Natural killer cell (primary cell): ENCODE results near the gene TNNI3K. TPM values are rescaled to one million over a fixed set of nuclear protein-coding genes. Genes with fewer than 3 reads are reported as not detected.

Experiments used
- ATAC-seq, 3 donors: fragments of 150-1000 bp in 2 of 3; fragments of 200-7000 bp in 1 of 3; cut with Tn5 transposase; 1 replicate in 1 of 3; 2 replicates in 2 of 3; pipeline ENCODE4 v1.10.0; 2021; ENCODE audit warnings: mild to moderate bottlenecking in 2 of 3, moderate library complexity in 2 of 3
- DNase-seq, 2 donors: peaks; one replicate each; pipeline versions ENCODE4 v3.0.0 to v3.0.0-alpha.2; 2013 to 2021; ENCODE audit warnings: mixed read lengths in 1 of 2
- H3K27ac ChIP-seq: one replicate; pipeline ENCODE4 v1.5.1; 2013; ENCODE audit warnings: mild to moderate bottlenecking, low read length
- H3K27me3 ChIP-seq: one replicate; pipeline ENCODE4 v1.6.1; 2013; ENCODE audit warnings: low read length; ENCODE audit not compliant: control insufficient read depth, insufficient read depth
- H3K36me3 ChIP-seq: one replicate; pipeline ENCODE4 v1.6.1; 2013; ENCODE audit warnings: low read length; ENCODE audit not compliant: control insufficient read depth, insufficient read depth
- H3K4me1 ChIP-seq: one replicate; pipeline ENCODE4 v1.6.1; 2013; ENCODE audit warnings: low read length; ENCODE audit not compliant: control insufficient read depth, insufficient read depth
- H3K4me3 ChIP-seq: one replicate; pipeline ENCODE4 v1.5.1; 2013; ENCODE audit warnings: low read length
- H3K9me3 ChIP-seq: one replicate; pipeline ENCODE4 v1.6.1; 2013; ENCODE audit warnings: low read length; ENCODE audit not compliant: control insufficient read depth, insufficient read depth
- H3K27ac Mint-ChIP-seq, 2 donors: one replicate each; pipeline ENCODE4 v1.8.0; 2022; ENCODE audit warnings: mild to moderate bottlenecking in 2 of 2, mixed read lengths in 2 of 2, moderate library complexity in 1 of 2
- H3K27me3 Mint-ChIP-seq, 2 donors: one replicate each; pipeline ENCODE4 v1.8.0; 2022; ENCODE audit warnings: low read depth in 2 of 2, mixed read lengths in 2 of 2
- H3K36me3 Mint-ChIP-seq: one replicate; pipeline ENCODE4 v1.8.0; 2022; ENCODE audit warnings: mixed read lengths
- H3K4me1 Mint-ChIP-seq, 2 donors: one replicate each; pipeline ENCODE4 v1.8.0; 2022; ENCODE audit warnings: mixed read lengths in 2 of 2
- H3K4me3 Mint-ChIP-seq: one replicate; pipeline ENCODE4 v1.8.0; 2022; ENCODE audit warnings: mild to moderate bottlenecking, moderate library complexity, mixed read lengths
- H3K9me3 Mint-ChIP-seq, 2 donors: one replicate each; pipeline ENCODE4 v1.8.0; 2022; ENCODE audit warnings: mixed read lengths in 2 of 2
- WGBS: methylation state at CpG from one replicate; pipeline ENCODE4 v1.1.7; 2013; ENCODE audit warnings: missing lambda C conversion rate; ENCODE audit not compliant: insufficient coverage; 5-methylcytosine and 5-hydroxymethylcytosine counted together
- intact Hi-C: fragments of 100-400 bp; cut with micrococcal nuclease; formaldehyde crosslinking; loops from one replicate; pipeline ENCODE4 v1.14.2; 2022
- total RNA-seq, 4 donors: library from RNA; stranded (reverse); fragments of 120-200 nt in 1 of 4; gene quantifications; one replicate each; pipeline versions ENCODE4 v1.2.3 to v1.2.4, GENCODE V29; 2013 to 2022
- TF ChIP-seq, protein P1 (sequence below): fragments of 200-600 bp; IDR thresholded peaks from one replicate; pipeline ENCODE4 v1.8.0; 2022; ENCODE audit warnings: antibody characterized with exemption

TNNI3K gene
- total RNA-seq, 3 donors from 2014 or later (not counting 1 experiment from before 2014, with no cell fraction given): 0.72 TPM; not detected in 2

DNA sequence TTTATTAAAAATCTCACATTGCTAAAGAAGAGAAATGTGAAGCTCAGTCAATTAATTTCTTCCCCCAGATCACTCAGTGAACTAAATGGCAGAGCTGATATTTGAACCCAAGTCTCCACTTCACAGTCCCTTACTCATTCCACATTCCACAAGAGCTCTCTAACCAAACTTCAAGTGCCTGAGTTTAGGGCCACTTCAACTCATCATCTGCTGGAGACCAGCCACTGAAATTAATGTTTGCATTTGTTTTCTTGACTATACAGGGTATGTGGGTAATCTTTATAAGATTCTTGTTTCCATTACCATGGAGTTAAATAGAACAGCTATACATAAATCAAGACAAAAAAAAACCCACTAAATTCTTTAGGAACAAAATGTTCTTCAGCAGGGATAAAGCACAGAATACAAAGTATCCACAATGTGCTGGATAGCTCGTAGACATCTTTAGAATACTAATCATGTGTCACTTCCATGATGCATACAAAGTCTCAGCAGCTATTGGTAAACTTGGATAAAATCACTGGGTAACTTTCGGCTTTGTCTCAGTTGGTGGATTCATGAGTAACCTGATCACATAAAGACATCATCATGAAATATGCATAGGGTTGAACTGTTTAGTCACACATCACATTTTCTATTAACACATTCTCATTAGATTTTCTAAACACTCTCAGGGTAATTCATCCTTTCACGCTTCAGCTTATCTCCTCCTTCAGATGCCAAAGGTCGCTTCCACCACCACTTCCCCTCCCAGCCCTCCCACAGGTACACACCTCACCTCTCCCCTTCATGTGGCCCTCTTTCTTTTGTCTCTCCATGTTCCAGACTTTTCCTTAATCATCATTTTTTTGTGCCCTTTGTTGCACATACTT lies 187.5 kb downstream of the TNNI3K start:
- Histone ChIP-seq H3K4me3 (no peak overlapping the region), H3K27me3 (no peaks in the 10 kb centered on the region), H3K27ac (no peak overlapping the region), H3K36me3 (no peaks in the 10 kb centered on the region), H3K9me3 (no peaks in the 10 kb centered on the region), H3K4me1 (no peaks in the 10 kb centered on the region)
- TF ChIP-seq, protein P1, sequence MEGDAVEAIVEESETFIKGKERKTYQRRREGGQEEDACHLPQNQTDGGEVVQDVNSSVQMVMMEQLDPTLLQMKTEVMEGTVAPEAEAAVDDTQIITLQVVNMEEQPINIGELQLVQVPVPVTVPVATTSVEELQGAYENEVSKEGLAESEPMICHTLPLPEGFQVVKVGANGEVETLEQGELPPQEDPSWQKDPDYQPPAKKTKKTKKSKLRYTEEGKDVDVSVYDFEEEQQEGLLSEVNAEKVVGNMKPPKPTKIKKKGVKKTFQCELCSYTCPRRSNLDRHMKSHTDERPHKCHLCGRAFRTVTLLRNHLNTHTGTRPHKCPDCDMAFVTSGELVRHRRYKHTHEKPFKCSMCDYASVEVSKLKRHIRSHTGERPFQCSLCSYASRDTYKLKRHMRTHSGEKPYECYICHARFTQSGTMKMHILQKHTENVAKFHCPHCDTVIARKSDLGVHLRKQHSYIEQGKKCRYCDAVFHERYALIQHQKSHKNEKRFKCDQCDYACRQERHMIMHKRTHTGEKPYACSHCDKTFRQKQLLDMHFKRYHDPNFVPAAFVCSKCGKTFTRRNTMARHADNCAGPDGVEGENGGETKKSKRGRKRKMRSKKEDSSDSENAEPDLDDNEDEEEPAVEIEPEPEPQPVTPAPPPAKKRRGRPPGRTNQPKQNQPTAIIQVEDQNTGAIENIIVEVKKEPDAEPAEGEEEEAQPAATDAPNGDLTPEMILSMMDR: no peak
- Mint-ChIP-seq H3K4me1 (no peaks in the 10 kb centered on the region), H3K9me3 (peaks cover 4 to 7% of the 10 kb centered on the region in 2 donors), H3K4me3 (no peak overlapping the region), H3K27ac (no peak overlapping the region), H3K27me3 (no peaks in the 10 kb centered on the region), H3K36me3 (no peaks in the 10 kb centered on the region)
- ATAC-seq (no peak), DNase-seq (no peak)
- intact Hi-C loops: no loop called here
- 73% methylated on average over 4 of the region's 4 CpGs for WGBS

DNA sequence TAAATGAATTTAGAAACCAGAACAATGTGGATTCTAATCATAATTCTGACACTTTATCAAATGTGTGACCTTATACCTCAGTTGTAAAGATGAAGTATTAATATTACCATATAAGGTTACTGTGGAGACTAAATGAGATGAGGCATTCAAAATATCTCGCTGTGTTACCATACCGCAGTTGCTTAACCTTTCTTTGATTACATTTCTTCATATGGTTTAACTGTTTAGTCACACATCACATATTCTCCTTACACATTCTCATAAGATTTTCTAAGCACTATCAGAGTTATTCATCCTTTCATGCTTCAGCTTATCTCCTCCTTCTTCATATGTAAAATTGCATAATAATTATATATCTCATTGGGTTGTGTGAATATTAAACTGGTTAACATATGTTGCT lies 188.3 kb downstream of the TNNI3K start:
- H3K27ac ChIP-seq: no peak overlapping the region
- Mint-ChIP-seq H3K36me3 (no peaks in the 10 kb centered on the region), H3K9me3 (peaks cover 4 to 7% of the 10 kb centered on the region in 2 donors), H3K4me1 (no peaks in the 10 kb centered on the region), H3K27ac (no peak overlapping the region), H3K4me3 (no peak overlapping the region), H3K27me3 (no peaks in the 10 kb centered on the region)
- no peaks in the 10 kb centered on the region for H3K9me3 ChIP-seq
- intact Hi-C loops: no loop called here
- TF ChIP-seq, protein P1: no peak
- DNase-seq (no peak), ATAC-seq (no peak)
- no peaks in the 10 kb centered on the region for H3K4me1 ChIP-seq
- H3K27me3 ChIP-seq: no peaks in the 10 kb centered on the region
- H3K4me3 ChIP-seq: no peak overlapping the region
- H3K36me3 ChIP-seq: no peaks in the 10 kb centered on the region
- 94% methylated on average over 2 of the region's 2 CpGs for WGBS

DNA sequence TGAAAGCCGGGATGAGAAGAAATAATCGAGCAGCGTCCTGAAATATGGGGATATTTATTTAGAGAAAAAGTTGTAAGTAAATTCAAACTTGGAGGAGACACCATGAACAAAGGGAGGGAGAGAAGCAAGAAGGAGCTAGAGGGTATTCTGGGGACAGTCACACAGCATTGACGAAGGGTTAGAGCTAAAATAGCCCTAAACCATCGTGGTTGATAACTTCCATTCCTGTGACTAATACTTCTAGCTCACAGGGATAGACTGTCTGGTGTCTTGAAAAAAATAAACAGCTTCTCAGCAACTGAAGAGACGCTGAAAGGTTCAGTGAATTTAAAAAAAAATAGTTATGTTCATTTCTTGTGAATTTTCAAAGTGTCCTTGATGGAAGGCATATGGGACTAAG lies 190.5 kb downstream of the TNNI3K start:
- TF ChIP-seq, protein P1: no peak
- H3K36me3 ChIP-seq: no peaks in the 10 kb centered on the region
- Mint-ChIP-seq H3K36me3 (no peaks in the 10 kb centered on the region), H3K4me3 (no peak overlapping the region), H3K27me3 (no peaks in the 10 kb centered on the region), H3K4me1 (no peaks in the 10 kb centered on the region), H3K27ac (no peak overlapping the region), H3K9me3 (peaks cover 7% of the 10 kb centered on the region in 2 donors)
- H3K27me3 ChIP-seq: no peaks in the 10 kb centered on the region
- intact Hi-C loops: no loop called here
- no peak overlapping the region for H3K4me3 ChIP-seq
- H3K4me1 ChIP-seq: no peaks in the 10 kb centered on the region
- H3K9me3 ChIP-seq: no peaks in the 10 kb centered on the region
- no peak for ATAC-seq
- WGBS: 82% methylated on average over 6 of the region's 6 CpGs
- DNase-seq: no peak
- H3K27ac ChIP-seq: no peak overlapping the region
